Breast epithelium (tissue), 3 donors: Measurements from ENCODE around the gene NDC1.

Source experiments
- CTCF ChIP-seq, 3 donors: fragments of 450-650 bp; IDR thresholded peaks; one replicate each; pipeline ENCODE4 v1.5.1; 2016 to 2017; ENCODE audit warnings: antibody characterized with exemption in 3 of 3, mild to moderate bottlenecking in 3 of 3, moderate library complexity in 3 of 3
- POLR2A ChIP-seq: fragments of 450-650 bp; IDR thresholded peaks from one replicate; pipeline ENCODE4 v1.6.1; 2016; ENCODE audit warnings: antibody characterized with exemption, mild to moderate bottlenecking, moderate library complexity
- POLR2AphosphoS5 ChIP-seq, 3 donors: sonication (generic); formaldehyde crosslinking; IDR thresholded peaks; one replicate each; pipeline ENCODE4 v1.6.1; 2017; ENCODE audit warnings: antibody characterized with exemption in 3 of 3

GRCh38 chr1:53837646-53837923 is 511 bp downstream of the NDC1 start:
- no peak for TF ChIP-seq POLR2A
- TF ChIP-seq CTCF (IDR thresholded peaks at IDR 0.05): no peak
- TF ChIP-seq POLR2AphosphoS5 (IDR thresholded peaks at IDR 0.05): no peak
